HepG2 (cell line): ENCODE results near the gene CHP1. TPM values are rescaled to one million over a fixed set of nuclear protein-coding genes. Genes with fewer than 3 reads are reported as not detected.

ENCODE experiments used
- ATAC-seq: fragments of 200-7000 bp; cut with Tn5 transposase; 3 replicates; pipeline ENCODE4 v1.9.1; 2020; ENCODE audit warnings: mild to moderate bottlenecking, moderate library complexity
- BruUV-seq: library from RNA; stranded (reverse); fragments of 400-500 nt; replicated peaks from 2 replicates; lab custom pipeline; 2021; lab: Mats Ljungman, UMichigan
- CTCF ChIA-PET: fragments of 300-600 bp; formaldehyde crosslinking; extraction: SDS; loops from one replicate; lab custom pipeline; 2021; ENCODE audit warnings: low total read pairs, inconsistent platforms, low intra/inter-chr PET ratio; lab: Yijun Ruan, JAX
- POLR2A ChIA-PET: fragments of 350-600 bp; sonication (Branson Sonifier 250); formaldehyde crosslinking; loops from one replicate; lab custom pipeline; 2020; ENCODE audit warnings: antibody characterized with exemption, inconsistent platforms; lab: Yijun Ruan, JAX
- DNase-seq: peaks from one replicate; pipeline ENCODE4 v3.0.0-alpha.2; 2015; ENCODE audit warnings: low spot score
- FAIRE-seq: peaks from 3 replicates; lab custom pipeline; 2011; peaks lifted over from hg19 to GRCh38; lab: Jason Lieb, UNC
- H2AFZ ChIP-seq: one replicate; pipeline ENCODE4 v1.6.1; 2011; ENCODE audit warnings: low read length, inconsistent platforms
- H3K27ac ChIP-seq: fragments of 300-600 bp; 3 replicates; pipeline ENCODE4 v1.8.0; 2011; ENCODE audit warnings: mixed run types, mild to moderate bottlenecking, mixed read lengths, low read length, inconsistent platforms; ENCODE audit not compliant: insufficient read depth; ENCODE audit errors: extremely low read length
- H3K27me3 ChIP-seq, 2 experiments: fragments of 200-600 bp in 1 of 2; 2 replicates in 1 of 2; 3 replicates in 1 of 2; pipeline versions ENCODE4 v1.6.0 to v1.8.0; 2011; ENCODE audit warnings: low read length in 2 of 2, mild to moderate bottlenecking in 2 of 2, moderate library complexity in 2 of 2, inconsistent platforms in 1 of 2; ENCODE audit not compliant: insufficient read depth in 2 of 2, control insufficient read depth in 1 of 2
- H3K36me3 ChIP-seq, 2 experiments: fragments of 200-600 bp in 1 of 2; replicated peaks in 1 of 2; 2 replicates in 1 of 2; 3 replicates in 1 of 2; pipeline versions ENCODE4 v1.5.1 to v1.8.0; 2011; ENCODE audit warnings: low read length in 2 of 2, inconsistent platforms in 1 of 2; ENCODE audit not compliant: insufficient read depth in 2 of 2, control insufficient read depth in 1 of 2
- H3K4me1 ChIP-seq: 2 replicates; pipeline ENCODE4 v1.5.1; 2012; ENCODE audit warnings: low read length, inconsistent platforms; ENCODE audit not compliant: insufficient read depth
- H3K4me2 ChIP-seq: 2 replicates; pipeline ENCODE4 v1.6.0; 2011; ENCODE audit warnings: low read depth, low read length, inconsistent platforms
- H3K4me3 ChIP-seq, 3 experiments: fragments of 200-600 bp in 1 of 3; sonication (generic), shearing (Covaris generic) in 1 of 3; replicated peaks in 1 of 3; 2 replicates each; pipeline ENCODE4 v1.5.1; 2011 to 2016; ENCODE audit warnings: low read length in 3 of 3, inconsistent platforms in 2 of 3, low read depth in 2 of 3, mild to moderate bottlenecking in 2 of 3, control low read depth in 1 of 3, mixed read lengths in 1 of 3; ENCODE audit not compliant: insufficient read depth in 1 of 3
- H3K79me2 ChIP-seq: one replicate; pipeline ENCODE4 v1.6.1; 2011; ENCODE audit warnings: low read length, inconsistent platforms; ENCODE audit not compliant: insufficient read depth
- H3K9ac ChIP-seq: 2 replicates; pipeline ENCODE4 v1.6.0; 2011; ENCODE audit warnings: mild to moderate bottlenecking, low read depth, low read length, inconsistent platforms; ENCODE audit not compliant: insufficient read depth
- H3K9me3 ChIP-seq: 2 replicates; pipeline ENCODE4 v1.5.1; 2012; ENCODE audit warnings: mild to moderate bottlenecking, low read length
- H4K20me1 ChIP-seq: 2 replicates; pipeline ENCODE4 v1.6.0; 2011; ENCODE audit warnings: inconsistent platforms, mild to moderate bottlenecking, low read length, moderate library complexity; ENCODE audit not compliant: insufficient read depth
- HMGXB3 ChIP-seq: sonication (generic); formaldehyde crosslinking; IDR thresholded peaks from 2 replicates; pipeline ENCODE4 v1.4.0; 2020; ENCODE audit warnings: missing genetic modification reagents, borderline replicate concordance
- HMGXB4 ChIP-seq, 2 experiments: sonication (generic) in 1 of 2; formaldehyde crosslinking in 1 of 2; IDR thresholded peaks; 2 replicates each; pipeline versions ENCODE4 v1.4.0 to v1.6.1; 2018 to 2020; ENCODE audit warnings: missing genetic modification reagents in 2 of 2, borderline replicate concordance in 1 of 2, low read depth in 1 of 2, mild to moderate bottlenecking in 1 of 2, missing biosample characterization in 1 of 2
- KDM5A ChIP-seq: fragments of 200-600 bp; sonication (generic); IDR thresholded peaks from 2 replicates; pipeline ENCODE4 v1.7.0; 2018; ENCODE audit warnings: antibody characterized with exemption, mild to moderate bottlenecking, low read length, borderline replicate concordance
- MXD3 ChIP-seq: IDR thresholded peaks from 2 replicates; pipeline ENCODE4 v1.6.1; 2016; ENCODE audit warnings: mild to moderate bottlenecking, missing biosample characterization, missing genetic modification reagents
- PAWR ChIP-seq: sonication (generic); formaldehyde crosslinking; IDR thresholded peaks from 2 replicates; pipeline ENCODE4 v1.4.0; 2020; ENCODE audit warnings: missing genetic modification reagents, mild to moderate bottlenecking, borderline replicate concordance
- PAX8 ChIP-seq: sonication (generic); formaldehyde crosslinking; IDR thresholded peaks from 2 replicates; pipeline ENCODE4 v1.8.0; 2022; ENCODE audit warnings: mild to moderate bottlenecking, missing genetic modification reagents, borderline replicate concordance
- PCBP1 ChIP-seq: fragments of 200-400 bp; formaldehyde crosslinking; IDR thresholded peaks from 2 replicates; pipeline ENCODE4 v1.6.1; 2017; ENCODE audit warnings: mild to moderate bottlenecking, low read depth, low read length, borderline replicate concordance
- TCF7 ChIP-seq: sonication (generic); IDR thresholded peaks from 2 replicates; pipeline ENCODE4 v1.6.1; 2016; ENCODE audit warnings: antibody characterized with exemption, low read depth
- YEATS2 ChIP-seq: sonication (generic); formaldehyde crosslinking; IDR thresholded peaks from 2 replicates; pipeline ENCODE4 v1.4.0; 2020; ENCODE audit warnings: missing genetic modification reagents, borderline replicate concordance
- ZNF224 ChIP-seq: sonication (generic); formaldehyde crosslinking; IDR thresholded peaks from 2 replicates; pipeline ENCODE4 v1.5.0; 2020; ENCODE audit warnings: mild to moderate bottlenecking, missing genetic modification reagents
- ZNF441 ChIP-seq: sonication (generic); formaldehyde crosslinking; IDR thresholded peaks from 2 replicates; pipeline ENCODE4 v1.7.0; 2021; ENCODE audit warnings: missing genetic modification reagents, borderline replicate concordance
- ZNF761 ChIP-seq: sonication (generic); formaldehyde crosslinking; conservative IDR thresholded peaks from 2 replicates; pipeline ENCODE4 v1.4.0; 2020; ENCODE audit warnings: mild to moderate bottlenecking, missing genetic modification reagents
- ZSCAN29 ChIP-seq: sonication (generic); formaldehyde crosslinking; conservative IDR thresholded peaks from 2 replicates; pipeline ENCODE4 v1.4.0; 2020; ENCODE audit warnings: mild to moderate bottlenecking, missing genetic modification reagents
- WGBS: methylation state at CpG from one replicate; pipeline ENCODE4 v1.1.6; 2017; ENCODE audit warnings: low lambda C conversion rate; 5-methylcytosine and 5-hydroxymethylcytosine counted together
- in situ Hi-C: cut with HindIII; loops from 2 replicates; pipeline ENCODE4 v1.10.0; 2017; ENCODE audit warnings: low pct_unique_long_range_greater_than_20kb; ENCODE audit not compliant: extremely low pct_ligation_motif_present
- intact Hi-C: fragments of 100-400 bp; cut with micrococcal nuclease; formaldehyde crosslinking; loops from one replicate; pipeline ENCODE4 v1.10.0; 2022; ENCODE audit not compliant: unreplicated experiment
- polyA plus RNA-seq, 8 experiments: library from polyadenylated mRNA; depleted of rRNA in 3 of 8; stranded (reverse) in 7 of 8; unstranded in 1 of 8; fragments of >200 nt; fragmentation: Illumina TruSeq in 4 of 8; extraction: Trizol in 4 of 8; gene quantifications; 2 replicates each; pipeline versions ENCODE4 v1.2.1 to v1.2.3, GENCODE V29; 2011 to 2016; ENCODE audit warnings: low read depth in 4 of 8, missing spikeins in 1 of 8, mixed read lengths in 1 of 8; ENCODE audit not compliant: insufficient read depth in 1 of 8
- total RNA-seq, 5 experiments: library from RNA; depleted of rRNA; stranded (reverse); fragments of >200 nt; fragmentation: Illumina TruSeq; extraction: Trizol; gene quantifications; 2 replicates each; pipeline ENCODE4 v1.2.3, GENCODE V29; 2016; ENCODE audit warnings: low read depth in 1 of 5

CHP1 gene
- total and polyA plus RNA-seq, 2 of the 13 experiments (the other 11 are each of a cell fraction or from before 2014, with no cell fraction given), result 49.6 to 76.4 TPM

GRCh38 chr15:41231422-41232226 is 556 bp downstream of the CHP1 start:
- 2% methylated on average over 18 of the region's 28 CpGs for WGBS
- H3K27ac ChIP-seq, result peak overlapping the region; percentile 89
- CTCF ChIA-PET, result interaction anchor here (0.9 kb wide), 1 partner anchor 101 kb away, joined by 3 read pairs; the partner anchor contains the start of genes NUSAP1 and OIP5
- H3K4me1 ChIP-seq, result peaks cover 31% of the 10 kb centered on the region
- FAIRE-seq, result no peak
- peak overlapping the region; percentile 85 to 91 (median 89) for H3K4me3 ChIP-seq
- no peak for DNase-seq
- H3K9ac ChIP-seq, result peak overlapping the region; percentile 91
- H3K79me2 ChIP-seq, result peaks cover 45% of the 10 kb centered on the region
- H3K27me3 ChIP-seq, result no peaks in the 10 kb centered on the region
- peak; percentile 71 for ATAC-seq
- H2AFZ ChIP-seq, result no peak overlapping the region
- H3K4me2 ChIP-seq, result peak overlapping the region; percentile 86
- POLR2A ChIA-PET, result interaction anchor here (0.6 to 1.9 kb wide), 12 partner anchors 9 to 115 kb away, joined by 3 to 26 read pairs (median 6); partner anchors contain the start of genes INO80, NUSAP1 and OIP5
- in situ Hi-C loops (no loop called here), intact Hi-C loops (loop anchor here (5.0 kb wide), 2 partner anchors 51 to 101 kb away; partner anchors contain the start of genes NUSAP1 and OIP5)
- no peaks in the 10 kb centered on the region for H3K9me3 ChIP-seq
- TSS peak; percentile 57 for BruUV-seq
- H3K36me3 ChIP-seq, result no peaks in the 10 kb centered on the region
- H4K20me1 ChIP-seq, result no peaks in the 10 kb centered on the region
- TF ChIP-seq PAWR (peak; percentile 33), HMGXB3 (no peak), ZNF761 (0 out of 2 replicates have a peak, but pooled peaks have one; percentile 4), PAX8 (CRISPR knock-in tag) (0 out of 2 replicates have a peak, but pooled peaks have one; percentile 20), TCF7 (0 out of 2 replicates have a peak, but pooled peaks have one; percentile 4), PCBP1 (peak; percentile 81; the same call in 1 of the 2 replicates), HMGXB4 (CRISPR knock-in tag; IDR thresholded peaks at IDR 0.05; ENCODE audit: borderline replicate concordance in 1 of 2, low read depth in 1 of 2) (0 out of 4 replicates have a peak, but pooled peaks of 1 of the 2 experiments have one; percentile 13), ZNF224 (no peak), KDM5A (peak; percentile 20), ZNF441 (CRISPR knock-in tag) (0 out of 2 replicates have a peak, but pooled peaks have one; percentile 8), YEATS2 (CRISPR knock-in tag) (0 out of 2 replicates have a peak, but pooled peaks have one; percentile 3), MXD3 (no peak), ZSCAN29 (CRISPR knock-in tag) (0 out of 2 replicates have a peak, but pooled peaks have one; percentile 22)
